ENCODE measurements around the gene SMCO1.
"Not testable (repeated sequence)": the region's sequence is repeated elsewhere in the genome, so short reads cannot be mapped to it uniquely, and the experiment has no call there.

Gene SMCO1

GRCh38 chr3:196514913-196515621 lies at the start of gene SMCO1:
Gene SMCO1, minus strand, starts transcription at chr3:196515346. Its CDS starts 137 bp downstream, at chr3:196515209.
- H3K4me1 ChIP-seq, result no peaks in the 10 kb centered on the region
- no peak within 1 kb of the TSS for H3K9ac ChIP-seq
- H3K36me3 ChIP-seq, result no peaks in the 10 kb centered on the region; the same call in 1 of the 2 replicates
- H3K27ac ChIP-seq, result no peak within 1 kb of the TSS
- TF ChIP-seq Cebpa-rat (IDR thresholded peaks at IDR 0.05), result no peak
- peaks cover 46% of the 10 kb centered on the region for H3K9me3 ChIP-seq
- no peak within 1 kb of the TSS for H3K4me3 ChIP-seq
- H3K27me3 ChIP-seq, result no peaks in the 10 kb centered on the region
- no peaks in the 10 kb centered on the region for H4K20me1 ChIP-seq
- H3K4me2 ChIP-seq, result no peak within 1 kb of the TSS

GRCh38 chr3:196563721-196564225 lies 48.6 kb upstream of the SMCO1 start:
- Histone ChIP-seq H3K4me3 (no peak overlapping the region), H3K36me3 (peaks cover 40% of the 10 kb centered on the region), H3K9me3 (no peaks in the 10 kb centered on the region), H3K4me2 (no peak overlapping the region), H3K9ac (no peak overlapping the region), H3K4me1 (peaks cover 10% of the 10 kb centered on the region), H3K27me3 (no peaks in the 10 kb centered on the region), H4K20me1 (no peaks in the 10 kb centered on the region), H3K27ac (no peak overlapping the region)
- TF ChIP-seq Cebpa-rat (IDR thresholded peaks at IDR 0.05), result no peak

- Histone ChIP-seq H3K27ac (no peak overlapping the region), H4K20me1 (no peaks in the 10 kb centered on the region), H3K9me3 (no peaks in the 10 kb centered on the region), H3K27me3 (no peaks in the 10 kb centered on the region), H3K36me3 (peaks cover 29% of the 10 kb centered on the region), H3K4me3 (no peak overlapping the region), H3K4me1 (peaks cover 5% of the 10 kb centered on the region), H3K9ac (no peak overlapping the region), H3K4me2 (no peak overlapping the region)
- TF ChIP-seq Cebpa-rat (IDR thresholded peaks at IDR 0.05), result no peak
Observed at GRCh38 chr3:196559826-196560225, 44.7 kb upstream of the SMCO1 start.

DNA sequence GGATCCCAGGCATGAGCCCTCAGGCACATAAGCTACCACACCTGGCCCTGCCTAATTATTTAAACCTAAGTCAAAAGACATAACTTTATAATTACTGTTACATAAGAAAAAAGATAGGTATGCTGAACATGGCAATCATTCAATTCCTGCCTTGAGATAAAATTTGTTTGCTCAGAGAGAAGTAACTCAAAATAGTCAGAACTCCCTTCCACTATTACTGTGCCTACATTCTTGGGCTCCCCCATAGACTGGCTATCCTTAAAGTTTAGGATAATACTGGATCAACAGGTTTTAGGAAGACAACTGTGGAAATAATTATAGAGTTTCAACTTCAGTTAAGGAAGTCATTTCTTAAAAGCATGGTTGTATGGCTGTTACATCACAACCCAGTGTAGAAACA lies 43.3 kb upstream of the SMCO1 start:
- Histone ChIP-seq H3K9ac (no peak overlapping the region), H3K36me3 (peaks cover 31% of the 10 kb centered on the region), H3K4me2 (no peak overlapping the region), H4K20me1 (no peaks in the 10 kb centered on the region), H3K4me1 (peaks cover 18% of the 10 kb centered on the region), H3K9me3 (no peaks in the 10 kb centered on the region), H3K4me3 (no peak overlapping the region), H3K27me3 (no peaks in the 10 kb centered on the region), H3K27ac (no peak overlapping the region)
- no peak for TF ChIP-seq Cebpa-rat (IDR thresholded peaks at IDR 0.05)

- H3K27ac ChIP-seq, result no peak overlapping the region
- TF ChIP-seq Cebpa-rat (IDR thresholded peaks at IDR 0.05), result no peak
- no peaks in the 10 kb centered on the region; the same call in 1 of the 2 replicates for H3K9me3 ChIP-seq
- H3K4me3 ChIP-seq, result no peak overlapping the region
- H4K20me1 ChIP-seq, result no peaks in the 10 kb centered on the region
- H3K27me3 ChIP-seq, result no peaks in the 10 kb centered on the region
- peaks cover 20% of the 10 kb centered on the region for H3K4me1 ChIP-seq
- peaks cover 36% of the 10 kb centered on the region for H3K36me3 ChIP-seq
- no peak overlapping the region for H3K9ac ChIP-seq
- H3K4me2 ChIP-seq, result no peak overlapping the region
Observed at GRCh38 chr3:196557236-196557635, 42.1 kb upstream of the SMCO1 start.

DNA sequence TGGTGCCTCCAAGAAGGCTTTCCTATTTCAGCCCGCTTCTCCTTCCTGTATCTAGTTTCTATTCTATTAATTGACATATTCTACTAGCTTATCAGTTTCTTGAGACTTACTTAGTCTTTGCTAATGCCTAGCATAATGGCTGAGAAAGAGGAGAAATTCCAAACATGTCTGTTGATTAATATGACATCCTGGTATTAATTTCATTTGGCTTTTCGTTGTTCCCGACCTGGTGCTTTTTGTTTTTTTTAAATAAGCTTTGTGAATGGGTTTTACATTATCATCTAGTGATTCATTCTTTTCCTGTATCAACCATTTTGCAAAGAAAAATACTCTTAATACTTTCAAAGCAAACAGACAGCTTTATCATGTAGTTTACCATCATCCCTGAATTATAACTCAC lies 40.1 kb upstream of the SMCO1 start:
- H3K36me3 ChIP-seq, result peaks cover 27% of the 10 kb centered on the region
- peaks cover 20% of the 10 kb centered on the region for H3K4me1 ChIP-seq
- H3K4me2 ChIP-seq, result peak overlapping the region; percentile 64; the same call in 1 of the 2 replicates
- no peak for TF ChIP-seq Cebpa-rat (IDR thresholded peaks at IDR 0.05)
- H4K20me1 ChIP-seq, result no peaks in the 10 kb centered on the region
- H3K27me3 ChIP-seq, result no peaks in the 10 kb centered on the region
- no peak overlapping the region for H3K4me3 ChIP-seq
- no peak overlapping the region for H3K9ac ChIP-seq
- peaks cover 17% of the 10 kb centered on the region for H3K9me3 ChIP-seq
- H3K27ac ChIP-seq, result no peak overlapping the region

DNA sequence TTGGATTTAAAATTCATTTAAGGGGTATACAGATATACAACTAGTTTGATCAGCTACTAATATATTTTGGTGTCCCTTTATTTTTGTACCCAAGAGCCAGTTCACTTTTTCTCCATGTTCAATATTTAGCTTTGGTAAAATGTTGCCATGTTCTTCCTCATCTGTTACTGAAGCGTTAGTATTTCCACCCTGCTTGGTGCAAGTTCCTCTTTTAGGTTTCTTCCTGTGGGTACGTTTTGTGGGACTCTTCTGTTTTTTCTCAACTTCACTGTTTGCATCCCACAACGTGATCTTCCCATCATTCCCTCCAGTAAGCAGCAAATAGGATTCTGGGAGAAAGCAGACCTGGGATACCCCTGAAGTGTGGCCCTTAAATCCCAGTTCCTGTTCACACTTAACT lies 39.1 kb upstream of the SMCO1 start:
- Histone ChIP-seq H3K9me3 (peaks cover 28% of the 10 kb centered on the region), H4K20me1 (no peaks in the 10 kb centered on the region), H3K4me2 (peak overlapping the region; percentile 64), H3K27ac (peak overlapping the region; percentile 55), H3K4me3 (no peak overlapping the region), H3K36me3 (0 out of 2 replicates have a peak, but pooled peaks cover 24% of the 10 kb centered on the region), H3K4me1 (peaks cover 20% of the 10 kb centered on the region), H3K27me3 (no peaks in the 10 kb centered on the region), H3K9ac (no peak overlapping the region)
- TF ChIP-seq Cebpa-rat (IDR thresholded peaks at IDR 0.05), result no peak

- H3K4me1 ChIP-seq, result peaks cover 20% of the 10 kb centered on the region
- no peak for TF ChIP-seq Cebpa-rat (IDR thresholded peaks at IDR 0.05)
- H4K20me1 ChIP-seq, result no peaks in the 10 kb centered on the region
- no peaks in the 10 kb centered on the region for H3K27me3 ChIP-seq
- no peak overlapping the region for H3K4me3 ChIP-seq
- no peak overlapping the region for H3K4me2 ChIP-seq
- peaks cover 35% of the 10 kb centered on the region for H3K9me3 ChIP-seq
- no peak overlapping the region for H3K27ac ChIP-seq
- no peak overlapping the region for H3K9ac ChIP-seq
- 0 out of 2 replicates have a peak, but pooled peaks cover 18% of the 10 kb centered on the region for H3K36me3 ChIP-seq
Observed at GRCh38 chr3:196553551-196553950, 38.4 kb upstream of the SMCO1 start.

- TF ChIP-seq Cebpa-rat (IDR thresholded peaks at IDR 0.05), result no peak
- Histone ChIP-seq H3K4me1 (peaks cover 24% of the 10 kb centered on the region), H3K36me3 (0 out of 2 replicates have a peak, but pooled peaks cover 14% of the 10 kb centered on the region), H3K4me2 (no peak overlapping the region), H3K4me3 (no peak overlapping the region), H3K27ac (no peak overlapping the region), H4K20me1 (no peaks in the 10 kb centered on the region), H3K9me3 (peaks cover 43% of the 10 kb centered on the region), H3K9ac (no peak overlapping the region), H3K27me3 (no peaks in the 10 kb centered on the region)
Observed at GRCh38 chr3:196552253-196552652, 37.1 kb upstream of the SMCO1 start.

DNA sequence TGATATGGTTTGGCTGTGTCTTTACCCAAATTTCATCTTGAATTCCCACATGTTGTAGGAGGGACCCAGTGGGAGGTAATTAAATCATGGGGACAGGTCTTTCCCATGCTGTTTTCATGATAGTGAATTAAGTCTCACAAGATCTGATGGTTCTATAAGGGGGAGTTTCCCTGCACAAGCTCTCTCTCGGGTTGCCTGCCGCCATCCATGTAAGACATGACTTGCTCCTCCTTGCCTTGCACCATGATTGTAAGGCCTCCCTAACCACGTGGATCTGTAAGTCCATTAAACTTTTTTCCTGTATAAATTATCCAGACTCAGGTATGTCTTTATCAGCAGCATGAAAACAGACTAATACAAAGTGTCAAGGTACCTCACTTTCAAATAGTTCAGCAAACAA lies 35.0 kb upstream of the SMCO1 start:
- H3K36me3 ChIP-seq, result 0 out of 2 replicates have a peak, but pooled peaks cover 14% of the 10 kb centered on the region
- not testable (repeated sequence) for H4K20me1 ChIP-seq, H3K9ac ChIP-seq, H3K4me2 ChIP-seq, H3K27ac ChIP-seq, H3K4me3 ChIP-seq, H3K27me3 ChIP-seq
- H3K9me3 ChIP-seq, result peaks cover 43% of the 10 kb centered on the region
- H3K4me1 ChIP-seq, result peaks cover 24% of the 10 kb centered on the region

DNA sequence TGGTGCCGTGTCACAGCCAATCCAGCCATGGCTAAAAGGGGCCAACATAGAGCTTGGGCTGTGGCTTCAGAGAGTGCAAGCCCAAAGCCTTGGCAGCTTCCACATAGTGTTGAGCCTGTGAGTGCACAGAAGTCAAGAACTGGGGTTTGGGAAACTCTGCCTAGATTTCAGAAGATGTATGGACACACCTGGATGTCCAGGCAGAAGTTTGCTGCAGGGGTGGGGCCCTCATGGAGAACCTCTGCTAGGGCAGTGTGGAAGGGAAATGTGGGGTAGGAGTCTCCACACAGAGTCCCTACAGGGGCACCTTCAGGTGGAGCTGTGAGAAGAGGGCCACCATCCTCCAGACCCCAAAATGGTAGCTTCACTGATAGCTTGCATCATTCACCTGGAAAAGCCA lies 34.2 kb upstream of the SMCO1 start:
- not testable (repeated sequence) for H4K20me1 ChIP-seq
- H3K9me3 ChIP-seq, result peaks cover 43% of the 10 kb centered on the region

More for the DNA sequence above, 34.2 kb upstream of the SMCO1 start:
- H3K4me3 ChIP-seq, result 0 out of 2 replicates have a peak overlapping the region, but pooled peaks have one; percentile 3
- H3K4me1 ChIP-seq, result peaks cover 15% of the 10 kb centered on the region
- H3K36me3 ChIP-seq, result 0 out of 2 replicates have a peak, but pooled peaks cover 14% of the 10 kb centered on the region
- H3K27ac ChIP-seq, H3K9ac ChIP-seq, H3K4me2 ChIP-seq, H3K27me3 ChIP-seq: not testable (repeated sequence)

All from BLaER1 (cell line).